WTC11 (cell line): ENCODE results near the gene TMEM198. TPM values are rescaled to one million over a fixed set of nuclear protein-coding genes. Genes with fewer than 3 reads are reported as not detected.

ENCODE experiments used
- ATAC-seq: fragments of 200-7000 bp; cut with Tn5 transposase; 2 replicates; pipeline ENCODE4 v1.10.0; 2021; ENCODE audit warnings: mild to moderate bottlenecking, moderate library complexity
- CTCF ChIA-PET: fragments of 300-600 bp; sonication (Branson Sonifier 250); formaldehyde crosslinking; loops from one replicate; lab custom pipeline; 2021; ENCODE audit warnings: antibody characterized with exemption; lab: Charles Lee
- POLR2A ChIA-PET: fragments of 350-600 bp; sonication (Branson Sonifier 250); formaldehyde crosslinking; loops from one replicate; lab custom pipeline; 2021; ENCODE audit warnings: antibody characterized with exemption; lab: Charles Lee
- DNase-seq: peaks from one replicate; pipeline ENCODE4 v3.0.0; 2021; ENCODE audit warnings: low spot score
- H3K27ac Mint-ChIP-seq: 2 replicates; pipeline ENCODE4 v1.8.0; 2021; ENCODE audit warnings: mixed read lengths
- H3K27me3 Mint-ChIP-seq: 2 replicates; pipeline ENCODE4 v1.8.0; 2021; ENCODE audit warnings: low read depth, mild to moderate bottlenecking, moderate library complexity, mixed read lengths
- H3K36me3 Mint-ChIP-seq: 2 replicates; pipeline ENCODE4 v1.8.0; 2021; ENCODE audit warnings: mixed read lengths
- H3K4me1 Mint-ChIP-seq: 2 replicates; pipeline ENCODE4 v1.8.0; 2022; ENCODE audit warnings: mixed read lengths
- H3K4me3 Mint-ChIP-seq: 2 replicates; pipeline ENCODE4 v1.8.0; 2021; ENCODE audit warnings: mild to moderate bottlenecking, moderate library complexity, mixed read lengths
- H3K9me3 Mint-ChIP-seq: 2 replicates; pipeline ENCODE4 v1.8.0; 2021; ENCODE audit warnings: mixed read lengths
- ARID4B ChIP-seq: sonication (generic); formaldehyde crosslinking; IDR thresholded peaks from 2 replicates; pipeline ENCODE4 v1.8.0; 2023; ENCODE audit warnings: missing genetic modification reagents, mild to moderate bottlenecking, borderline replicate concordance
- ELF4 ChIP-seq: sonication (generic); formaldehyde crosslinking; IDR thresholded peaks from 2 replicates; pipeline ENCODE4 v1.8.1; 2022; ENCODE audit warnings: low read depth, mild to moderate bottlenecking, moderate library complexity, missing genetic modification reagents
- ESRRA ChIP-seq: sonication (generic); formaldehyde crosslinking; IDR thresholded peaks from 2 replicates; pipeline ENCODE4 v1.8.1; 2022; ENCODE audit warnings: mild to moderate bottlenecking, missing genetic modification reagents, borderline replicate concordance
- GABPB1 ChIP-seq: sonication (generic); formaldehyde crosslinking; IDR thresholded peaks from 2 replicates; pipeline ENCODE4 v1.8.1; 2023; ENCODE audit warnings: mild to moderate bottlenecking, missing genetic modification reagents
- GRHL2 ChIP-seq: fragments of 250-450 bp; sonication (Bioruptor Pico); IDR thresholded peaks from 2 replicates; pipeline ENCODE4 v1.8.0; 2022; ENCODE audit warnings: mild to moderate bottlenecking, moderate library complexity; ENCODE audit not compliant: insufficient replicate concordance, severe bottlenecking
- GTF2I ChIP-seq: fragments of 250-450 bp; sonication (Bioruptor Pico); conservative IDR thresholded peaks from 2 replicates; pipeline ENCODE4 v1.4.0; 2021; ENCODE audit warnings: mild to moderate bottlenecking
- NFYB ChIP-seq: sonication (generic); formaldehyde crosslinking; conservative IDR thresholded peaks from 2 replicates; pipeline ENCODE4 v1.8.0; 2022; ENCODE audit warnings: low read depth, missing genetic modification reagents
- OVOL2 ChIP-seq: fragments of 250-450 bp; sonication (Bioruptor Pico); IDR thresholded peaks from 2 replicates; pipeline ENCODE4 v1.9.0; 2021; ENCODE audit warnings: mild to moderate bottlenecking, borderline replicate concordance
- PRDM15 ChIP-seq: sonication (generic); formaldehyde crosslinking; IDR thresholded peaks from 2 replicates; pipeline ENCODE4 v1.8.0; 2022; ENCODE audit warnings: missing genetic modification reagents
- RELA ChIP-seq: sonication (generic); formaldehyde crosslinking; IDR thresholded peaks from 2 replicates; pipeline ENCODE4 v1.8.1; 2022; ENCODE audit warnings: missing genetic modification reagents, mild to moderate bottlenecking, borderline replicate concordance
- ZNF281 ChIP-seq: sonication (generic); formaldehyde crosslinking; IDR thresholded peaks from 2 replicates; pipeline ENCODE4 v1.8.0; 2023; ENCODE audit warnings: mild to moderate bottlenecking, missing genetic modification reagents
- ZNF396 ChIP-seq: fragments of 250-450 bp; sonication (Bioruptor Pico); IDR thresholded peaks from 2 replicates; pipeline ENCODE4 v1.8.0; 2021; ENCODE audit warnings: mild to moderate bottlenecking, moderate library complexity, borderline replicate concordance
- ZNF423 ChIP-seq: fragments of 250-450 bp; sonication (Bioruptor Pico); IDR thresholded peaks from 2 replicates; pipeline ENCODE4 v2.1.2; 2022; ENCODE audit warnings: mild to moderate bottlenecking, moderate library complexity
- total RNA-seq: library from RNA; stranded (reverse); gene quantifications from 3 replicates; pipeline ENCODE4 v1.2.3, GENCODE V29; 2021
- TF ChIP-seq, protein P1 (sequence below): sonication (generic); formaldehyde crosslinking; IDR thresholded peaks from 2 replicates; pipeline ENCODE4 v1.8.1; 2023; ENCODE audit warnings: mild to moderate bottlenecking, moderate library complexity, missing genetic modification reagents
- TF ChIP-seq, protein P2 (sequence below): sonication (generic); formaldehyde crosslinking; IDR thresholded peaks from 2 replicates; pipeline ENCODE4 v1.8.1; 2022; ENCODE audit warnings: mild to moderate bottlenecking, moderate library complexity, missing genetic modification reagents

TMEM198 gene
- total RNA-seq, 1 experiment from 2014 or later = 7.1 TPM

DNA sequence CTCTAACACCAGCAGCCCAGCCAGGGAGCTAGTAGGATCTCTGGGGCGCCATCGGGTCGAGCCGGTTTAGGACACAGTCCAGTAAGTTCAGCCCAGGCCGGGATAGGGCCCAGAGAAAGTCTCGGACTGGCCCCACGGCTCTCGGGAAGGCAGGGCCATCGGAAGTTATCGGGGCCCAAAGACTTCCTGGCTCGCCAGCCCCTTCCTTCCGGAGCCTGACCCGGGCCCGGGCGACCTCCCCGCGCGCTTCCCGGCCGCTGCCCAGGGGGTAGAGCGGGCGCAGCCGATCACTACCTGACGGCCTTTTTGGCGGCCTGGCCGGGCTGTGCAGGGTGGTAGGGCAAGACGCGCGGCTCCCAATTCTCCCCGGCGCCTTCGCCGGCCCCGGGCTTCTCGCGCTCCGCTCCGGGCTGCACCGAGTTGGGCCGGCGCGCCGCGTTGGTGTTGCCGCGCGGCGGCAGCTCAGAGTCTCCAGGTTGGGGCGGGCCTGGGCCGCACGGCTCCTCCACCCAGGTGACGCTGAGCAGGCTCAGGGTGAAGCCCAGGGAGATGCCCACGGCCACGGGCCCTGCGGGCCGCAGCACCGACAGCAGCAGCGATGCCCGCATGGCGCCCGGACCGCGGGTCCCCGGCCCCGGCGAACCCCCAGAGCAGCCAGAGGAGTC, 765 bp upstream of the TMEM198 start (continued):
- TF ChIP-seq ARID4B (CRISPR knock-in tag) (peak; percentile 80), ESRRA (CRISPR knock-in tag) (peak; percentile 12; the same call in 1 of the 2 replicates), PRDM15 (no peak), ZNF281 (no peak), ZNF396 (CRISPR knock-in tag) (no peak), GRHL2 (CRISPR knock-in tag) (no peak), RELA (CRISPR knock-in tag) (peak; percentile 21; the same call in 1 of the 2 replicates), ELF4 (CRISPR knock-in tag) (0 out of 2 replicates have a peak, but pooled peaks have one; percentile 27), GTF2I (CRISPR knock-in tag) (no peak), ZNF423 (peak; percentile 68; the same call in 1 of the 2 replicates)
- TF ChIP-seq, protein P1, sequence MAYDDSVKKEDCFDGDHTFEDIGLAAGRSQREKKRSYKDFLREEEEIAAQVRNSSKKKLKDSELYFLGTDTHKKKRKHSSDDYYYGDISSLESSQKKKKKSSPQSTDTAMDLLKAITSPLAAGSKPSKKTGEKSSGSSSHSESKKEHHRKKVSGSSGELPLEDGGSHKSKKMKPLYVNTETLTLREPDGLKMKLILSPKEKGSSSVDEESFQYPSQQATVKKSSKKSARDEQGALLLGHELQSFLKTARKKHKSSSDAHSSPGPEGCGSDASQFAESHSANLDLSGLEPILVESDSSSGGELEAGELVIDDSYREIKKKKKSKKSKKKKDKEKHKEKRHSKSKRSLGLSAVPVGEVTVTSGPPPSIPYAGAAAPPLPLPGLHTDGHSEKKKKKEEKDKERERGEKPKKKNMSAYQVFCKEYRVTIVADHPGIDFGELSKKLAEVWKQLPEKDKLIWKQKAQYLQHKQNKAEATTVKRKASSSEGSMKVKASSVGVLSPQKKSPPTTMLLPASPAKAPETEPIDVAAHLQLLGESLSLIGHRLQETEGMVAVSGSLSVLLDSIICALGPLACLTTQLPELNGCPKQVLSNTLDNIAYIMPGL (CRISPR knock-in tag) = peak; percentile 65; the same call in 1 of the 2 replicates

GRCh38 chr2:219544567-219544966, 739 bp downstream of the TMEM198 start:
- ChIA-PET CTCF (interaction anchor here (1.1 to 41.3 kb wide), 10 partner anchors 8 to 128 kb away, joined by 3 to 2316 read pairs (median 5); partner anchors contain the start of genes GMPPA and SLC4A3), POLR2A (interaction anchor here (0.9 to 2.6 kb wide), 3 partner anchors 8 to 53 kb away, joined by 3 to 15 read pairs (median 15); partner anchors contain the start of genes GMPPA and STK11IP)
- Mint-ChIP-seq H3K27ac (no peak overlapping the region), H3K4me3 (peak overlapping the region; percentile 83), H3K9me3 (no peaks in the 10 kb centered on the region), H3K27me3 (peaks cover 35% of the 10 kb centered on the region), H3K4me1 (peaks cover 17% of the 10 kb centered on the region), H3K36me3 (peaks cover 24% of the 10 kb centered on the region)
- TF ChIP-seq GABPB1 (CRISPR knock-in tag) (peak; percentile 0; the same call in 1 of the 2 replicates), NFYB (CRISPR knock-in tag) (no peak), OVOL2 (no peak)
- TF ChIP-seq, protein P2, sequence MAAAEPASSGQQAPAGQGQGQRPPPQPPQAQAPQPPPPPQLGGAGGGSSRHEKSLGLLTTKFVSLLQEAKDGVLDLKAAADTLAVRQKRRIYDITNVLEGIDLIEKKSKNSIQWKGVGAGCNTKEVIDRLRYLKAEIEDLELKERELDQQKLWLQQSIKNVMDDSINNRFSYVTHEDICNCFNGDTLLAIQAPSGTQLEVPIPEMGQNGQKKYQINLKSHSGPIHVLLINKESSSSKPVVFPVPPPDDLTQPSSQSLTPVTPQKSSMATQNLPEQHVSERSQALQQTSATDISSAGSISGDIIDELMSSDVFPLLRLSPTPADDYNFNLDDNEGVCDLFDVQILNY (CRISPR knock-in tag) = no peak
- no peak for ATAC-seq
- no peak for DNase-seq
